ENCODE data around the gene YAE1.

The YAE1 gene

DNA sequence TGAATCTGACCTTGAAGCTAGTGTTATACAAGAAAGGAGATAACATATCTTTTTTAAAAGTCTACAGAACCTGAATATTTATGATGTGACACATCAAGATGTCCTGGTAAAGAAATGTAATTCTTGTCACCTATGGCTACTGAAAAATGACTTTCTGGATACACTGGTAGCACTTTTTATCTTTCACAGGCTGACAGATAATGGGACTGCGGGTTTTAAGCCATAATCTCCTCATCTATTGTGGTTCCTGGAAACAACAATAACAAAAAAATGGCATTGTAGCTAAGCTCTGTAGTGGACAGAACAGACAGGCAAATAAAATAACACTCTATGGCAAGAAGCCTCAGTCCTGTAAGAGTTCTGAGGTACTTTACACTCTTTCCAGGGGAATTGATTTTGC lies 31.6 kb upstream of the YAE1 start:
- TF ChIP-seq ZFP3 (CRISPR knock-in tag; IDR thresholded peaks at IDR 0.05) (no peak), ZC3H10 (CRISPR knock-in tag; IDR thresholded peaks at IDR 0.05) (no peak), SNAI2 (CRISPR knock-in tag; IDR thresholded peaks at IDR 0.05) (no peak), ARNTL (CRISPR knock-in tag; IDR thresholded peaks at IDR 0.05; ENCODE audit: borderline replicate concordance, low read depth) (no peak), CSDC2 (CRISPR knock-in tag; IDR thresholded peaks at IDR 0.05) (no peak), TOX (CRISPR knock-in tag; IDR thresholded peaks at IDR 0.05; ENCODE audit: borderline replicate concordance) (no peak), PPARA (CRISPR knock-in tag; IDR thresholded peaks at IDR 0.05; ENCODE audit: borderline replicate concordance) (no peak), RARB (CRISPR knock-in tag; IDR thresholded peaks at IDR 0.05) (no peak), ESRRG (CRISPR knock-in tag; IDR thresholded peaks at IDR 0.05) (no peak), ISL1 (CRISPR knock-in tag; IDR thresholded peaks at IDR 0.05) (no peak), ZNF70 (CRISPR knock-in tag; IDR thresholded peaks at IDR 0.05) (no peak), ZFP30 (CRISPR knock-in tag; IDR thresholded peaks at IDR 0.05) (no peak), ZNF565 (CRISPR knock-in tag; conservative IDR thresholded peaks at IDR 0.05; ENCODE audit: low read depth) (no peak), ZNF8 (CRISPR knock-in tag; IDR thresholded peaks at IDR 0.05) (no peak), TCF4 (CRISPR knock-in tag; IDR thresholded peaks at IDR 0.05; ENCODE audit: borderline replicate concordance) (no peak)
- TF ChIP-seq, protein P1, sequence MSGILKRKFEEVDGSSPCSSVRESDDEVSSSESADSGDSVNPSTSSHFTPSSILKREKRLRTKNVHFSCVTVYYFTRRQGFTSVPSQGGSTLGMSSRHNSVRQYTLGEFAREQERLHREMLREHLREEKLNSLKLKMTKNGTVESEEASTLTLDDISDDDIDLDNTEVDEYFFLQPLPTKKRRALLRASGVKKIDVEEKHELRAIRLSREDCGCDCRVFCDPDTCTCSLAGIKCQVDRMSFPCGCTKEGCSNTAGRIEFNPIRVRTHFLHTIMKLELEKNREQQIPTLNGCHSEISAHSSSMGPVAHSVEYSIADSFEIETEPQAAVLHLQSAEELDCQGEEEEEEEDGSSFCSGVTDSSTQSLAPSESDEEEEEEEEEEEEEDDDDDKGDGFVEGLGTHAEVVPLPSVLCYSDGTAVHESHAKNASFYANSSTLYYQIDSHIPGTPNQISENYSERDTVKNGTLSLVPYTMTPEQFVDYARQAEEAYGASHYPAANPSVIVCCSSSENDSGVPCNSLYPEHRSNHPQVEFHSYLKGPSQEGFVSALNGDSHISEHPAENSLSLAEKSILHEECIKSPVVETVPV (CRISPR knock-in tag; IDR thresholded peaks at IDR 0.05), result no peak
- TF ChIP-seq, protein P2, sequence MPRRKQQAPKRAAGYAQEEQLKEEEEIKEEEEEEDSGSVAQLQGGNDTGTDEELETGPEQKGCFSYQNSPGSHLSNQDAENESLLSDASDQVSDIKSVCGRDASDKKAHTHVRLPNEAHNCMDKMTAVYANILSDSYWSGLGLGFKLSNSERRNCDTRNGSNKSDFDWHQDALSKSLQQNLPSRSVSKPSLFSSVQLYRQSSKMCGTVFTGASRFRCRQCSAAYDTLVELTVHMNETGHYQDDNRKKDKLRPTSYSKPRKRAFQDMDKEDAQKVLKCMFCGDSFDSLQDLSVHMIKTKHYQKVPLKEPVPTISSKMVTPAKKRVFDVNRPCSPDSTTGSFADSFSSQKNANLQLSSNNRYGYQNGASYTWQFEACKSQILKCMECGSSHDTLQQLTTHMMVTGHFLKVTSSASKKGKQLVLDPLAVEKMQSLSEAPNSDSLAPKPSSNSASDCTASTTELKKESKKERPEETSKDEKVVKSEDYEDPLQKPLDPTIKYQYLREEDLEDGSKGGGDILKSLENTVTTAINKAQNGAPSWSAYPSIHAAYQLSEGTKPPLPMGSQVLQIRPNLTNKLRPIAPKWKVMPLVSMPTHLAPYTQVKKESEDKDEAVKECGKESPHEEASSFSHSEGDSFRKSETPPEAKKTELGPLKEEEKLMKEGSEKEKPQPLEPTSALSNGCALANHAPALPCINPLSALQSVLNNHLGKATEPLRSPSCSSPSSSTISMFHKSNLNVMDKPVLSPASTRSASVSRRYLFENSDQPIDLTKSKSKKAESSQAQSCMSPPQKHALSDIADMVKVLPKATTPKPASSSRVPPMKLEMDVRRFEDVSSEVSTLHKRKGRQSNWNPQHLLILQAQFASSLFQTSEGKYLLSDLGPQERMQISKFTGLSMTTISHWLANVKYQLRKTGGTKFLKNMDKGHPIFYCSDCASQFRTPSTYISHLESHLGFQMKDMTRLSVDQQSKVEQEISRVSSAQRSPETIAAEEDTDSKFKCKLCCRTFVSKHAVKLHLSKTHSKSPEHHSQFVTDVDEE (CRISPR knock-in tag; IDR thresholded peaks at IDR 0.05), result no peak
- TF ChIP-seq, protein P3, sequence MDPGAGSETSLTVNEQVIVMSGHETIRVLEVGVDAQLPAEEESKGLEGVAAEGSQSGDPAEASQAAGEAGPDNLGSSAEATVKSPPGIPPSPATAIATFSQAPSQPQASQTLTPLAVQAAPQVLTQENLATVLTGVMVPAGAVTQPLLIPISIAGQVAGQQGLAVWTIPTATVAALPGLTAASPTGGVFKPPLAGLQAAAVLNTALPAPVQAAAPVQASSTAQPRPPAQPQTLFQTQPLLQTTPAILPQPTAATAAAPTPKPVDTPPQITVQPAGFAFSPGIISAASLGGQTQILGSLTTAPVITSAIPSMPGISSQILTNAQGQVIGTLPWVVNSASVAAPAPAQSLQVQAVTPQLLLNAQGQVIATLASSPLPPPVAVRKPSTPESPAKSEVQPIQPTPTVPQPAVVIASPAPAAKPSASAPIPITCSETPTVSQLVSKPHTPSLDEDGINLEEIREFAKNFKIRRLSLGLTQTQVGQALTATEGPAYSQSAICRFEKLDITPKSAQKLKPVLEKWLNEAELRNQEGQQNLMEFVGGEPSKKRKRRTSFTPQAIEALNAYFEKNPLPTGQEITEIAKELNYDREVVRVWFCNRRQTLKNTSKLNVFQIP (CRISPR knock-in tag; IDR thresholded peaks at IDR 0.05; ENCODE audit: borderline replicate concordance, low read depth), result no peak
- TF ChIP-seq, protein P4, sequence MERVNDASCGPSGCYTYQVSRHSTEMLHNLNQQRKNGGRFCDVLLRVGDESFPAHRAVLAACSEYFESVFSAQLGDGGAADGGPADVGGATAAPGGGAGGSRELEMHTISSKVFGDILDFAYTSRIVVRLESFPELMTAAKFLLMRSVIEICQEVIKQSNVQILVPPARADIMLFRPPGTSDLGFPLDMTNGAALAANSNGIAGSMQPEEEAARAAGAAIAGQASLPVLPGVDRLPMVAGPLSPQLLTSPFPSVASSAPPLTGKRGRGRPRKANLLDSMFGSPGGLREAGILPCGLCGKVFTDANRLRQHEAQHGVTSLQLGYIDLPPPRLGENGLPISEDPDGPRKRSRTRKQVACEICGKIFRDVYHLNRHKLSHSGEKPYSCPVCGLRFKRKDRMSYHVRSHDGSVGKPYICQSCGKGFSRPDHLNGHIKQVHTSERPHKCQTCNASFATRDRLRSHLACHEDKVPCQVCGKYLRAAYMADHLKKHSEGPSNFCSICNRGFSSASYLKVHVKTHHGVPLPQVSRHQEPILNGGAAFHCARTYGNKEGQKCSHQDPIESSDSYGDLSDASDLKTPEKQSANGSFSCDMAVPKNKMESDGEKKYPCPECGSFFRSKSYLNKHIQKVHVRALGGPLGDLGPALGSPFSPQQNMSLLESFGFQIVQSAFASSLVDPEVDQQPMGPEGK (CRISPR knock-in tag; IDR thresholded peaks at IDR 0.05; ENCODE audit: borderline replicate concordance), result no peak
- no peak for ATAC-seq

DNA sequence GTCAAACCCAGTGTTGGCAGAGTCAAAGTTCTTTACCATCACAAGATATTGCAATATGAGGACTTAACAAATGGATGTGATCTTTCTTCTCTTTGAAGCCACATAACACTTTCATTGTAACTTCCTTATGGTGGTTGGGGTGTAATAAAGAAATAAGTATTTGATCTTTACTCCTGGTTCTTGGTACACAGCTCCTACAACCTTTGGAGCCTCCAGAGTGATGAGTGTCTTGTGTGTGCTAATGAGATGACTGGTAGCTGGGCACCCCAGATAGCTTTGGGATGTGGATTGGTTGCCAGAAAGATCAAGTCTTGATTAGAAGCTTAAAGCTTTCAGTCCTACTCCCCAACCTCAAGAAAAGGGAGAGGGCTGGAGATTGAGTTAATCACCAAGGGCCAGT lies 31.1 kb upstream of the YAE1 start:
- TF ChIP-seq SNAI2 (CRISPR knock-in tag; IDR thresholded peaks at IDR 0.05), result no peak
- TF ChIP-seq, protein P3 (CRISPR knock-in tag; IDR thresholded peaks at IDR 0.05; ENCODE audit: borderline replicate concordance, low read depth), result no peak
- TF ChIP-seq ZC3H10 (CRISPR knock-in tag; IDR thresholded peaks at IDR 0.05), result no peak
- no peak for TF ChIP-seq GLIS3 (CRISPR knock-in tag; IDR thresholded peaks at IDR 0.05)
- no peak for TF ChIP-seq ARNTL (CRISPR knock-in tag; IDR thresholded peaks at IDR 0.05; ENCODE audit: borderline replicate concordance, low read depth)
- TF ChIP-seq BACH2 (CRISPR knock-in tag; IDR thresholded peaks at IDR 0.05; ENCODE audit: borderline replicate concordance), result no peak
- no peak for TF ChIP-seq TCF4 (CRISPR knock-in tag; IDR thresholded peaks at IDR 0.05; ENCODE audit: borderline replicate concordance)
- TF ChIP-seq, protein P2 (CRISPR knock-in tag; IDR thresholded peaks at IDR 0.05), result no peak
- ATAC-seq, result no peak

All from SK-N-SH treated with all-trans-retinoic acid at 6 μM for 48 hours (cell line).